HEK293 (cell line): Measurements from ENCODE around the gene DGCR8.

Source experiments
- CTCF ChIA-PET: fragments of 350-600 bp; formaldehyde crosslinking; extraction: SDS; loops from one replicate; lab custom pipeline; 2021; ENCODE audit warnings: antibody characterized with exemption; lab: Yijun Ruan, JAX
- POLR2A ChIA-PET: fragments of 300-600 bp; formaldehyde crosslinking; extraction: SDS; loops from one replicate; lab custom pipeline; 2020; ENCODE audit warnings: antibody characterized with exemption, inconsistent platforms; lab: Yijun Ruan, JAX
- H3K27ac ChIP-seq: fragments of 200-500 bp; sonication (Bioruptor generic); 2 replicates; pipeline ENCODE4 v1.5.1; 2014; ENCODE audit warnings: low read depth, low read length, control low read depth, inconsistent platforms; ENCODE audit errors: extremely low read depth
- H3K36me3 ChIP-seq, 2 experiments: fragments of 200-500 bp in 1 of 2; sonication (Bioruptor generic) in 1 of 2; 1 replicate in 1 of 2; 2 replicates in 1 of 2; pipeline ENCODE4 v1.5.1; 2014 to 2017; ENCODE audit warnings: inconsistent platforms in 2 of 2, low read length in 2 of 2; ENCODE audit not compliant: control insufficient read depth in 2 of 2, insufficient read depth in 1 of 2
- H3K4me1 ChIP-seq: fragments of 200-500 bp; sonication (Bioruptor generic); 2 replicates; pipeline ENCODE4 v1.5.1; 2014; ENCODE audit warnings: mild to moderate bottlenecking, low read length, inconsistent platforms; ENCODE audit not compliant: control insufficient read depth, insufficient read depth
- H3K4me3 ChIP-seq: 2 replicates; pipeline ENCODE4 v1.5.1; 2011; ENCODE audit warnings: low read depth, mild to moderate bottlenecking, control low read depth, low read length, moderate library complexity
- H3K9me3 ChIP-seq: fragments of 200-500 bp; sonication (Bioruptor generic); 2 replicates; pipeline ENCODE4 v1.5.1; 2014; ENCODE audit warnings: low read depth, low read length, inconsistent platforms; ENCODE audit not compliant: control insufficient read depth, insufficient read depth
- HOXA7 ChIP-seq: sonication (generic); formaldehyde crosslinking; IDR thresholded peaks from 2 replicates; pipeline ENCODE4 v1.8.1; 2022; ENCODE audit warnings: missing genetic modification reagents, borderline replicate concordance
- PRDM1 ChIP-seq: fragments of 450-650 bp; formaldehyde crosslinking; IDR thresholded peaks from 2 replicates; pipeline ENCODE4; 2016; ENCODE audit warnings: missing biosample characterization, missing genetic modification characterization
- PRDM6 ChIP-seq: fragments of 450-650 bp; formaldehyde crosslinking; IDR thresholded peaks from 2 replicates; pipeline ENCODE4 v1.5.1; 2017; ENCODE audit warnings: missing biosample characterization, missing genetic modification characterization
- SP7 ChIP-seq: fragments of 450-650 bp; formaldehyde crosslinking; IDR thresholded peaks from 2 replicates; pipeline ENCODE4 v1.5.1; 2016; ENCODE audit warnings: missing biosample characterization, missing genetic modification characterization
- TRIM28 ChIP-seq: IDR thresholded peaks from 2 replicates; pipeline ENCODE4 v1.6.1; 2011; ENCODE audit warnings: low read length, control low read depth, borderline replicate concordance
- TSHZ1 ChIP-seq: fragments of 450-650 bp; formaldehyde crosslinking; IDR thresholded peaks from 2 replicates; pipeline ENCODE4 v1.5.1; 2016; ENCODE audit warnings: missing biosample characterization, missing genetic modification characterization, borderline replicate concordance
- ZFHX2 ChIP-seq: fragments of 450-650 bp; formaldehyde crosslinking; conservative IDR thresholded peaks from 2 replicates; pipeline ENCODE4 v1.5.1; 2016; ENCODE audit warnings: missing biosample characterization, missing genetic modification characterization
- ZNF155 ChIP-seq: fragments of 450-650 bp; formaldehyde crosslinking; IDR thresholded peaks from 2 replicates; pipeline ENCODE4 v1.5.1; 2016; ENCODE audit warnings: missing biosample characterization, missing genetic modification characterization
- ZNF341 ChIP-seq: fragments of 450-650 bp; formaldehyde crosslinking; IDR thresholded peaks from 2 replicates; pipeline ENCODE4; 2016; ENCODE audit warnings: low read depth, missing biosample characterization, missing genetic modification characterization
- ZNF610 ChIP-seq: fragments of 450-650 bp; formaldehyde crosslinking; IDR thresholded peaks from 2 replicates; pipeline ENCODE4 v1.5.1; 2016; ENCODE audit warnings: missing biosample characterization, missing genetic modification characterization, borderline replicate concordance
- ZNF621 ChIP-seq: fragments of 450-650 bp; formaldehyde crosslinking; IDR thresholded peaks from 2 replicates; pipeline ENCODE4 v1.5.1; 2017; ENCODE audit warnings: missing biosample characterization, missing genetic modification characterization
- ZNF664 ChIP-seq: fragments of 450-650 bp; formaldehyde crosslinking; IDR thresholded peaks from 2 replicates; pipeline ENCODE4 v1.5.1; 2016; ENCODE audit warnings: missing biosample characterization, missing genetic modification characterization
- TF ChIP-seq, protein P1 (sequence below): fragments of 450-650 bp; formaldehyde crosslinking; IDR thresholded peaks from 2 replicates; pipeline ENCODE4; 2016; ENCODE audit warnings: missing biosample characterization, missing genetic modification characterization

Gene DGCR8

GRCh38 chr22:20055654-20056053 is 24.4 kb upstream of the DGCR8 start (continued):
- no peak for TF ChIP-seq TSHZ1 (tag by site-specific recombination)
- TF ChIP-seq ZNF621 = no peak
- no peak for TF ChIP-seq HOXA7
- TF ChIP-seq ZNF610 (tag by site-specific recombination) = no peak
- TF ChIP-seq, all 188 proteins: peak for 0

DNA sequence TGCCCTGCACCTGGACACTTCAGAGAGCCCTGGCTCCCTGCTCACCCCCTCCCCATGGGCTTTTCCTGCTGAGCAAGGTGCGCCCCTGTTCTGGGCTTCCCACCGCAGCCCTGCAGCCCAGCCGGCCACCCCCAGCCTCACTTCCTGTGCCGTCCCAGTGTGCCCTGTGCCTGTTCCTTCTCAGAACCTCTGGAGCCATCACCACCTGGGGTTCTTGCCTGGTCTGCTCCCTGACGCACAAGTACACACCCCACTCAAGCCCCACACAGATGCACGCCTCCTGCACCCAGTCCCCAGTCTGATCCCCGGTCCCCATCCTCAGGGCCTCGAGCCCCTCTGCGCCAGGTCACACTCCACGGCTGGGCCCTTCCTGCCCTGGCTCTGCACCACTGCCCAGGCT is 23.9 kb upstream of the DGCR8 start:
- peaks cover 0 to 57% of the 10 kb centered on the region in 2 experiments; a peak in 2 of 3 replicates for H3K36me3 ChIP-seq
- ChIA-PET POLR2A (interaction anchor here (0.6 kb wide), 1 partner anchor 11 kb away, joined by 10 read pairs; no protein-coding TSS in a partner anchor), CTCF (no interaction called here)
- H3K9me3 ChIP-seq = no peaks in the 10 kb centered on the region
- no peak overlapping the region for H3K27ac ChIP-seq
- no peak overlapping the region for H3K4me3 ChIP-seq
- H3K4me1 ChIP-seq = no peaks in the 10 kb centered on the region
- TF ChIP-seq ZNF155 (tag by site-specific recombination) (no peak), SP7 (tag by site-specific recombination) (no peak), ZNF341 (no peak), PRDM1 (tag by site-specific recombination) (no peak), PRDM6 (tag by site-specific recombination) (no peak)

DNA sequence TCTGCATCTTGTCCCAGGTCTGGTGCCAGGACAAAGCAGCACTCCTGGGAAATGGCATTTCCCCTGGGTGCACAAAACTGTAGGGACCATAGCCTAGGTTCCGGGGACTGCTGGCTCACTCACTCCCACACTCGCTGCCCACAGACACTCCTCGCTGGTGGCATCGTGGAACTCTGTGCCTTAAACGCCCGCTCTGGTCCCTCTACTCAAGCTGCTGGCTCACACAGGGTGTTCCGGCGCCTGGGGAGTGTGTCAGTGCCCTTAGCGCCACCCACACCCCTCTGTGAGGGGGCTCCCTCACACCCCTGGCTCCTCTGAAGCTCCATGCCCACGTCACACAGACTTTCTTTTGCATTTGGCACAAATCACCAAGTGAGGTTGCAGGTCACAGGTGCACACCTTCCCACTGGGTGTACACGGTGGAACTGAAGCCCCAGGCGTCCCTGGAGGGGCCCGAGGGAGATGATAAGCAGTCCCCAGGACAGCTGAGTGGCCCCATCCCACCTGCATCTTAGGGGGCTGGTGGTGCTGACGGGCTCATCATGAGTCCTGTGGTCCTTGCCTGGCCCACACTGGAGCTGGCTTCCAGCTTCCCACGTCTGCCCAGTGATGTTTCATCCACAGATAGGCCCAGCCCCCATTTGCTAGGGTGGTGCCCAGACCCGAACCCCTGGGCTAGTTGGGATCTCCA is 23.2 kb upstream of the DGCR8 start:
- ChIA-PET CTCF (interaction anchor here (0.5 kb wide), 1 partner anchor 19 kb away, joined by 3 read pairs; no protein-coding TSS in a partner anchor), POLR2A (interaction anchor here (0.6 kb wide), 1 partner anchor 12 kb away, joined by 10 read pairs; no protein-coding TSS in a partner anchor)
- H3K4me3 ChIP-seq = no peak overlapping the region
- H3K9me3 ChIP-seq = no peaks in the 10 kb centered on the region
- no peak overlapping the region for H3K27ac ChIP-seq
- H3K4me1 ChIP-seq = no peaks in the 10 kb centered on the region
- TF ChIP-seq ZFHX2 = peak; percentile 12; the same call in 1 of the 2 replicates
- TF ChIP-seq, protein P1, sequence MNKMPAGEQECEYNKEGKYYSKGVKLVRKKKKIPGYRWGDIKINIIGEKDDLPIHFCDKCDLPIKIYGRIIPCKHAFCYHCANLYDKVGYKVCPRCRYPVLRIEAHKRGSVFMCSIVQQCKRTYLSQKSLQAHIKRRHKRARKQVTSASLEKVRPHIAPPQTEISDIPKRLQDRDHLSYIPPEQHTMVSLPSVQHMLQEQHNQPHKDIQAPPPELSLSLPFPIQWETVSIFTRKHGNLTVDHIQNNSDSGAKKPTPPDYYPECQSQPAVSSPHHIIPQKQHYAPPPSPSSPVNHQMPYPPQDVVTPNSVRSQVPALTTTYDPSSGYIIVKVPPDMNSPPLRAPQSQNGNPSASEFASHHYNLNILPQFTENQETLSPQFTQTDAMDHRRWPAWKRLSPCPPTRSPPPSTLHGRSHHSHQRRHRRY (tag by site-specific recombination) = no peak
- peaks cover 0 to 64% of the 10 kb centered on the region in 2 experiments; a peak in 1 of 3 replicates for H3K36me3 ChIP-seq

DNA sequence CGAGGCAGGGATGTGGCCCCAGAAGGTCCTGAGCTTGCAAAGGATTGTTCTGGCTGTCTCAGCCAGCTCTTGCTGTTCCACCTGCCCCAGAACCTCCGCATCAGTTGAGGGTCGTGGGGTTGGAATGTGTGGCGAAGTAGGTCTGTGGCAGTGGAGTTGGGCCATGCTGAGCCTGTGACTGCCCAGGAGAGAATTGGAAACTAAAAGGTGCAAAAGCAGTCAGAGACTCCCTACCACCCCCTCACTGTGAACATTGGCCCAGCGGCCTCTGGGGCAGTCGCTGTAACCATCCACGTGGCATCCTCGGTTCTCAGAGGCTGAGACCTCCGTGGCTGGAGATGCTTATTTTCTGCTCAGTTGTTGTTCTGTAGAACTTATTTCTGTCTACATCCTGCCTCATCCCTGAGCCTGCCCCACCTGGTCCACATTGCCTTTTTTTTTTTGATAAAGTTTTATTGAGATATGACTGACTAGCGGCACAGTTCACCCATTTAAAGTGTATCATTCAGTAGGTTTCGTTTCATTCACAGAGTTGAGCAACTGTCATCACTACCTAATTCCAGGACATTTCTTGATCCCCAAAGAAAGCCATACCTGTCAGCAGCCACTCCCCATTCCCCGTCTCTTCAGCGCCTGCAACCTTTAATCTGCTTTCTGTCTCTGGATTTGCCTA is 22.3 kb upstream of the DGCR8 start:
- Histone ChIP-seq H3K4me3 (no peak overlapping the region), H3K4me1 (no peaks in the 10 kb centered on the region), H3K9me3 (no peaks in the 10 kb centered on the region), H3K27ac (no peak overlapping the region), H3K36me3 (peaks cover 0 to 59% of the 10 kb centered on the region in 2 experiments; a peak in 1 of 3 replicates)
- ChIA-PET POLR2A (no interaction called here), CTCF (interaction anchor here (0.5 kb wide), 1 partner anchor 20 kb away, joined by 3 read pairs; no protein-coding TSS in a partner anchor)
- no peak for TF ChIP-seq TRIM28
- peak; percentile 86 for TF ChIP-seq ZNF664 (tag by site-specific recombination)
